ENCODE measurements around the gene SH2D5.

SH2D5 gene

DNA sequence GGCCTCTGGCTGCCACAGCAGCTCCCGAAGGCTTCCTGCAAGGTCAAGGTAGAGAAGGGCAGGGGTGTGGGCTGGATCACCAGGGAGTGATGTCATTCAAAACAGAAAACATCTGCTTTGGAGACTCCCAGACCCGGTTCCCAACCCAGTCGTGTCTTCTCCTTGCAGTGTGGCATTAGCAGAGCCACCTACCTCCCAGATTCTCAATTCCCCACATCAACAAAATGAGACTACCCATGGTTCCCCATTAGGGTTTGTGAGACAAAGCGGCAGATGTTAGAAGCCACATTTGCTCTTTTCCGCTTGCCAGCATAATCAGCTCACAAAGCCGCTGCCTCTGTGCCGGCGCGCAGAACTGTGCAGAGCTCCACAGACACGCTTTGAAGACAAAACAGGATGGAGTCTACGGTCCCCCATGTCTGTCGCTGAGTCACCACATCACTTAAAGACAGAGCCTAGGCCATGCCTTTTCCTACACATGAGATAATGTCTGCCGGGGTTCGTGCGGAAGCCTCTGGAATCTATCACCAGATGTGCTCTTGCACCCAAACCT lies 27.2 kb downstream of the SH2D5 start:
- Histone ChIP-seq H3K36me3 (ENCODE audit: control insufficient read depth, insufficient read depth, low read length) (no peaks in the 10 kb centered on the region), H3K27ac (ENCODE audit: low read depth, low read length) (no peak overlapping the region), H3K4me1 (ENCODE audit: control insufficient read depth, insufficient read depth, low read length) (no peaks in the 10 kb centered on the region), H3K4me3 (ENCODE audit: low read length) (no peak overlapping the region), H3K9ac (ENCODE audit: low read length) (no peak overlapping the region), H3K27me3 (ENCODE audit: control insufficient read depth, insufficient read depth, low read length) (no peaks in the 10 kb centered on the region)

- Histone ChIP-seq H3K36me3 (ENCODE audit: control insufficient read depth, insufficient read depth, low read length) (no peaks in the 10 kb centered on the region), H3K4me3 (ENCODE audit: low read length) (no peak overlapping the region), H3K27me3 (ENCODE audit: control insufficient read depth, insufficient read depth, low read length) (no peaks in the 10 kb centered on the region), H3K27ac (ENCODE audit: low read depth, low read length) (no peak overlapping the region), H3K9ac (ENCODE audit: low read length) (no peak overlapping the region), H3K4me1 (ENCODE audit: control insufficient read depth, insufficient read depth, low read length) (no peaks in the 10 kb centered on the region)
These were observed 27.9 kb downstream of the SH2D5 start for GRCh38 chr1:20704390-20705202.

GRCh38 chr1:20703124-20703756 lies 29.3 kb downstream of the SH2D5 start:
- Histone ChIP-seq H3K4me3 (ENCODE audit: low read length) (no peak overlapping the region), H3K27me3 (ENCODE audit: control insufficient read depth, insufficient read depth, low read length) (no peaks in the 10 kb centered on the region), H3K27ac (ENCODE audit: low read depth, low read length) (no peak overlapping the region), H3K9ac (ENCODE audit: low read length) (no peak overlapping the region), H3K36me3 (ENCODE audit: control insufficient read depth, insufficient read depth, low read length) (no peaks in the 10 kb centered on the region), H3K4me1 (ENCODE audit: control insufficient read depth, insufficient read depth, low read length) (peaks cover 5% of the 10 kb centered on the region)

DNA sequence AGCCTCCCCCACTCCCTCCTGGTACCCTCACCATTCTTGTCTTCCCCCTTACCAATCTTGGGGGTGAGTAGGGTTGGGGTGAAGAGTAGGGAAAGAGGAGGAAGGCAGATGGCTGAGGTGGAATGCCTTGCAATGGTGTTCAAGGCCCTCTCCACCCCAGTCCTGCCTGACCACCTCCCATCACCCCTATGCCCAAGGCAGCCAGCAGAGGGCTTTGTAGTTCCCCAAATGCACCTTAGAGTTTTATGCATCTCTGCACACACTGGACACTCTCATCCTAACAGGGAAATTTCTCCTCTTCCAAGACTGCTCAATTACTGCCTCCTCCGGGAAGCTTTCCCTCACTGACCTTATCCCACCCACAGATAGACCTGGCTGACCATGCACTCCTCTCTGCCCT lies 30.1 kb downstream of the SH2D5 start:
- no peaks in the 10 kb centered on the region for H3K36me3 ChIP-seq (ENCODE audit: control insufficient read depth, insufficient read depth, low read length)
- peaks cover 10% of the 10 kb centered on the region for H3K4me1 ChIP-seq (ENCODE audit: control insufficient read depth, insufficient read depth, low read length)
- H3K4me3 ChIP-seq (ENCODE audit: low read length), result no peak overlapping the region
- no peak overlapping the region for H3K9ac ChIP-seq (ENCODE audit: low read length)
- no peak overlapping the region for H3K27ac ChIP-seq (ENCODE audit: low read depth, low read length)
- H3K27me3 ChIP-seq (ENCODE audit: control insufficient read depth, insufficient read depth, low read length), result no peaks in the 10 kb centered on the region

GRCh38 chr1:20701847-20702246 lies 30.7 kb downstream of the SH2D5 start:
- H3K36me3 ChIP-seq (ENCODE audit: control insufficient read depth, insufficient read depth, low read length), result no peaks in the 10 kb centered on the region
- H3K27me3 ChIP-seq (ENCODE audit: control insufficient read depth, insufficient read depth, low read length), result no peaks in the 10 kb centered on the region
- no peak overlapping the region for H3K4me3 ChIP-seq (ENCODE audit: low read length)
- no peak overlapping the region for H3K9ac ChIP-seq (ENCODE audit: low read length)
- peaks cover 10% of the 10 kb centered on the region for H3K4me1 ChIP-seq (ENCODE audit: control insufficient read depth, insufficient read depth, low read length)
- no peak overlapping the region for H3K27ac ChIP-seq (ENCODE audit: low read depth, low read length)

- Histone ChIP-seq H3K36me3 (ENCODE audit: control insufficient read depth, insufficient read depth, low read length) (no peaks in the 10 kb centered on the region), H3K4me1 (ENCODE audit: control insufficient read depth, insufficient read depth, low read length) (peaks cover 10% of the 10 kb centered on the region), H3K27me3 (ENCODE audit: control insufficient read depth, insufficient read depth, low read length) (no peaks in the 10 kb centered on the region), H3K27ac (ENCODE audit: low read depth, low read length) (no peak overlapping the region), H3K4me3 (ENCODE audit: low read length) (no peak overlapping the region), H3K9ac (ENCODE audit: low read length) (no peak overlapping the region)
These were observed 31.1 kb downstream of the SH2D5 start for GRCh38 chr1:20701446-20701845.

- H3K36me3 ChIP-seq (ENCODE audit: control insufficient read depth, insufficient read depth, low read length), result no peaks in the 10 kb centered on the region
- H3K4me1 ChIP-seq (ENCODE audit: control insufficient read depth, insufficient read depth, low read length), result peaks cover 10% of the 10 kb centered on the region
- H3K9ac ChIP-seq (ENCODE audit: low read length), result no peak overlapping the region
- no peak overlapping the region for H3K4me3 ChIP-seq (ENCODE audit: low read length)
- H3K27me3 ChIP-seq (ENCODE audit: control insufficient read depth, insufficient read depth, low read length), result no peaks in the 10 kb centered on the region
- no peak overlapping the region for H3K27ac ChIP-seq (ENCODE audit: low read depth, low read length)
These were observed 31.8 kb downstream of the SH2D5 start for GRCh38 chr1:20700636-20701215.

GRCh38 chr1:20699558-20699957 lies 32.9 kb downstream of the SH2D5 start:
- no peaks in the 10 kb centered on the region for H3K27me3 ChIP-seq (ENCODE audit: control insufficient read depth, insufficient read depth, low read length)
- H3K36me3 ChIP-seq (ENCODE audit: control insufficient read depth, insufficient read depth, low read length), result no peaks in the 10 kb centered on the region
- H3K9ac ChIP-seq (ENCODE audit: low read length), result no peak overlapping the region
- no peak overlapping the region for H3K27ac ChIP-seq (ENCODE audit: low read depth, low read length)
- H3K4me3 ChIP-seq (ENCODE audit: low read length), result no peak overlapping the region
- H3K4me1 ChIP-seq (ENCODE audit: control insufficient read depth, insufficient read depth, low read length), result peaks cover 10% of the 10 kb centered on the region

DNA sequence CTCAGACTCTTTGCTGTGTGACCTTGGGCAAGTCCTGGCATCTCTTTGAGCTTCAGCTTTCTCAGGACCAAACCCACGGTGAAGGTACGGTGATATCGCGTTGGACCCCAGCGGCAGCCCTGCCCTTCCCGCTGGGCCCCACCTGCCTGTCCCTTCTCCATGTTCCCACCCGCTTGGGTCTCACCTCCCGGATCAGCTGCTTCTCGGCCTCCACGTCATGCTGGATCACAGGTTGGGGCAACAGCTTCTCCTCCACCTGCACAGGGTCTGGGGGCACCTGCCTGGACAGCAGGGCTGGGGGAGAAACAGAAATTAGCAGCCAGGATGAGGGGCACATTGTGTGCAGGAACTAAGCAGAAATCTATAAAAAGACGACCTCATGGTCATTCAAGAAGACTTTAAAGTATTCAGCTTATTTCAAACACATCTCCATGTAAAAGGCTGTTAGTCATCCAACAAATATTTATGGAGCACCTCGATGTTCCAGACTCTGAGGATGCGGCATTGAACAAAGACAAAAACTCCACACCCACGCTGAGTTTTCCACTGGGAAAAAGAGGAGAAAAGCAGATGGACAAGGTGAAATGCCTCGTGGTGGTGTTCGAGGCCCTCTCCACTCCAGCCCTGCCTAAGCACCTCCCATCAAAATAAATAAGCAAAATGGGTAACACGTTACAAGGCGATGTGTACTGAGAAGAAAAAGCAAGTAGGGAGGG lies 34.1 kb downstream of the SH2D5 start:
- no peak overlapping the region for H3K4me3 ChIP-seq (ENCODE audit: low read length)
- H3K27me3 ChIP-seq (ENCODE audit: control insufficient read depth, insufficient read depth, low read length), result no peaks in the 10 kb centered on the region
- H3K4me1 ChIP-seq (ENCODE audit: control insufficient read depth, insufficient read depth, low read length), result peaks cover 10% of the 10 kb centered on the region
- no peak overlapping the region for H3K9ac ChIP-seq (ENCODE audit: low read length)
- H3K36me3 ChIP-seq (ENCODE audit: control insufficient read depth, insufficient read depth, low read length), result no peaks in the 10 kb centered on the region
- H3K27ac ChIP-seq (ENCODE audit: low read depth, low read length), result no peak overlapping the region

DNA sequence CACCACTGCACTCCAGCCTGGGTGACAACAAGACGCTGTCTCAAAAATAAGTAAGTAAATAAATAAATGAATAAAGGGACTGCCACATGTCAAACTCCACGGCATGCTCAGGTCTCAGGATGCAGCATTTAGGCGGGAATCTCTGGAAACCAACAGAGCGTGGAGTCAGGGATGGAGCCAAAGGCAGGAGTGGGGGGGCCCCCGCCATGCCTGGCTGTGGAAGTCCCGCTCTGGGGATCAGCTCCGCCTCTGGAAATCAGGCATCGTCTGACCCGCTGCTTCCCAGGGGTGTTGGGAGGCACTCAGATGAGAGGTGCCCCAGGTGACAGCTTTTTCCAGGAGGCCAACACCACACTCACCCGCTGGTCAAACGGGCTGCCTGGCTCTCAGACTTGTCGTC lies 34.9 kb downstream of the SH2D5 start:
- Histone ChIP-seq H3K27me3 (ENCODE audit: control insufficient read depth, insufficient read depth, low read length) (no peaks in the 10 kb centered on the region), H3K4me1 (ENCODE audit: control insufficient read depth, insufficient read depth, low read length) (peaks cover 10% of the 10 kb centered on the region), H3K4me3 (ENCODE audit: low read length) (no peak overlapping the region), H3K36me3 (ENCODE audit: control insufficient read depth, insufficient read depth, low read length) (no peaks in the 10 kb centered on the region), H3K27ac (ENCODE audit: low read depth, low read length) (peak overlapping the region; percentile 81), H3K9ac (ENCODE audit: low read length) (no peak overlapping the region)

DNA sequence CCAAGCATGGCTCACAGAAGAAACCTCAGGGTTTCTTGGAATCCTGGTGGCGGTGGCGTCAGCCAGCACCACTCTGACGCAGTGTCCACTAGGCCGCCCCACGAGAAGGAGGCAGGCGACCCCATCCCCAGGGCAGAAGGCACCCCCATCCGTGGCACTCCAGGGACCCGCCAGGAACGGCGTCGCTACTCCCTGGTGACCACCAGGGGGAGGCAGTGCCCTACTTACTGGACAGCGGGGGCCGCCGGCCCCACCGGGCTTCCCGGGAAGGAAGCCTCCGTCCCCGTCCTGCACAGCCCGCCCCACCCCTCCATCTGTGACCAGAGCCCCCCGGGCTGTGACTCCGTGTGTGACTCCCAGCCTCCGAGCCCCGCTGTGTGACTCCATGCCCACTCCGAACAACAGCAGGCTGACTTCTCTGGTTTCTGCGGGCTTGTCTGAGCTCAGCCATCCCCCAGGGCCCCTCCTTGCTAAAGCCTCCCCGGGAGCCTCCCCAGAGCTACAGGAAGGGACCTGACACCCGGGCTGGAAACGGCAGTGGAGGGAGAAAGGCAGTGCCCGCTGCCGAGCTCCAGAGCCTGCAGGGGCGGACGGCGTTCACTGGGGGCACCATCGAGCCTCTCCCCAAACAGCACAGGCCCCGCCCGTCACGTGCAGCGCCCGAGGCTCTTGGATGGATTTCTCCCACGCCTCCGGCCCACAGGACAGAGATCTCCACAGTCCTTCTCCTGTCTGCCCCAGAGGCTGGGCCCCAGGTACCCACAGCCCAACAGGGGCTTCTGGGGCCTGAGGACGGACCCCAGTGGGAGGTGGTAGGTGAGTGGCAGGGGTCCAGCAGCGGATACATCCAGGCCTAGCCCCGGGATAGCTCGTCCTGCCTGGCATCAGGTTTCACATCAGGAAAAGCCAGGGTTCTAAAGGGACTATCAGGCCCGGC lies 35.8 kb downstream of the SH2D5 start:
- Histone ChIP-seq H3K27me3 (ENCODE audit: control insufficient read depth, insufficient read depth, low read length) (no peaks in the 10 kb centered on the region), H3K4me3 (ENCODE audit: low read length) (peak overlapping the region; percentile 83), H3K9ac (ENCODE audit: low read length) (no peak overlapping the region), H3K36me3 (ENCODE audit: control insufficient read depth, insufficient read depth, low read length) (no peaks in the 10 kb centered on the region), H3K27ac (ENCODE audit: low read depth, low read length) (peak overlapping the region; percentile 81), H3K4me1 (ENCODE audit: control insufficient read depth, insufficient read depth, low read length) (peaks cover 10% of the 10 kb centered on the region)

All from rectal smooth muscle tissue (tissue), 1 donor.